Measurements from ENCODE around the gene RPS10.
A peak's percentile ranks its signal among the peaks of the same experiment; 100 is the strongest.
"Not testable (repeated sequence)": the region's sequence is repeated elsewhere in the genome, so short reads cannot be mapped to it uniquely, and the experiment has no call there.

The RPS10 gene

DNA sequence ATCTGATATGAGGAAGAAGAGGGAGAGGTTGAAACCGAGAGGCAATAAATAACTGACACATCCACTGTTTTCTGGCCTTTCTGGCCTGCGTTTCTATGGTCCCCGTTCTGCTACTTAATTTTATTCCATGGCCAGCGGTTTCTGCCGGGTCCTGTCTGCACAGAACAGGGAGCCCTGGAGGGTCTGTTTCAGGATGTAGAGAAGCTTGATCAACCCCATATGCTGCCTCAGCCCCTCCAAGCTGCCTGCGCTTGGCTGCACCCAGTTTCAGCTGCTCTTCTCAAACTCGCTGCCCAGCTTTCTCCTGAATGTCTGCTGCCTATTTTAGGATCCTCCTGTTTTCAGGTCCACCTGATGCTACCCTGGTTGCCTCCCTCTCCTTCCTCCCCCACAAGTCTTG, 21.5 kb upstream of the RPS10 start:
- no peak for DNase-seq

GRCh38 chr6:34445313-34445860, 19.5 kb upstream of the RPS10 start:
- DNase-seq: no peak

- no peak for DNase-seq
Observed at GRCh38 chr6:34441526-34441925, 15.7 kb upstream of the RPS10 start.

DNA sequence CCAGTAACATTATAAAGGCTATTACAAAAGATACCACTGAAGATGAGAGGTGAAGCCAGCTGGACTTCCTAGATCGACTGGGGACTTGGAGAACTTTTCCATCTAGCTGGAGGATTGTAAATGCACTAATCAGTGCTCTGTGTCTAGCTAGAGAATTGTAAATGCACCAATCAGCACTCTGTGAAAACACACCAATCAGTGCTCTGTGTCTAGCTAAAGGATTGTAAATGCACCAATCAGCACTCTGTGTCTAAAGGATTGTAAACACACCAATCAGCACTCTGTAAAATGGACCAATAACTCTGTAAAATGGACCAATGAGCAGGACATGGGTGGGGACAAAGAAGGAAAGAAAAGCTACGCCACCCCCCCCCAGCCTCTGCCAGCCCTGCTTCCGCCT, 13.6 kb upstream of the RPS10 start:
- no peak for DNase-seq

GRCh38 chr6:34438705-34439104, 12.8 kb upstream of the RPS10 start:
- no peak for DNase-seq

GRCh38 chr6:34437644-34437970, 11.7 kb upstream of the RPS10 start:
- no peak for DNase-seq

DNA sequence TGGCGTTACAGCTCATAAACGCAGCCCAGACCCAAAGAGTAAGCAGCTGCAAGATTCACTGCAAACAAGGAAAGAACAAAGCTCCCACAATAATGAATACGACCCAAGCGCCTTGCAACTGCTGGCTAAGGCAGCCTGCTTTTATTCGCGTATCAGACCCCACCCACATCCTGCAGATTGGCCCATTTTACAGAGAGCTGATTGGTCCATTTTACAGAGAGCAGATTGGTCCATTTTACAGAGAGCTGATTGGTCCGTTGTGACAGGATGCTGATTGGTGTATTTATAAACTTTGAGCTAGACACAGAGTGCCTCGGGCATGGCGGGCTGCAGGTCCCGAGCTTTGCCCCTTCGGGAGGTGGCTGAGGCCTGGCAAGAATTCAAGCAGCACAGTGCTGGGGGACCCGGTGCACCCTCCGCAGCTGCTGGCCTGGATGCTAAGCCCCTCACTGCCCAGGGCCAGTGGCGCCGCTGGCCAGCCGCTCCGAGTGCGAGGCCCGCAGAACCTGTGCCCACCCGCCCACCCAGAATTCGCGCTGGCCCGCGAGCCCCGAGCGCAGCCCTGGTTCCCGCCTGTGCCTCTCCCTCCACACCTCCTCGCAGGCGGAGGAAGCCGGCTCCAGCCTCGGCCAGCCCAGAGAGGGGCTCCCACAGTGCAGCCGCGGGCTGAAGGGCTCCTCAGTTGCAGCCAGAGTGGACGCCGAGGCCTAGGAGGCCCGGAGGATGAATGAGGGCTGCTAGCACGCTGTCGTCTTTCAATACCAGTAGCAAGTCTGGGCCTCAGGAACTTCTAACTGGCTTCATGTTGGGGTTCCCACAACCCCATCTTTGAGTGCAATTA, 11.2 kb upstream of the RPS10 start:
- DNase-seq: no peak

DNA sequence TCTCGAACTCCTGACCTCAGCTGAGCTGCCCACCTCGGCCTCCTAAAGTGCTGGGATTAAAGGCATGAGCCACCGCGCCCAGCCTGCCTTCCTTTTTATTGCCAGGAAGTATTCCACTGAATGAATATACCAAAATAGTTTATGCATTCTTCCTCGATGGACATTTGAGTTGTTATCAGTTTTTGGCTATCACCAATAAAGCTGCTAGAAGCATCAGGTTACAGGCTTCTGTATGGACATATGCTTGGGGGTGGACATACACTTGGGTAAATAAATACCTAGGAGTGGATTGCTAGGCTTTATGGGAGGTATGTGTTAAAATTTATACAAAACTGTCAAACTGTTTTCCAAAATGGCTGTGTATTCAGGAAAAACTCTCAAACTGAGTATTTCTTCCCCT, 10.0 kb upstream of the RPS10 start:
- no peak for DNase-seq

GRCh38 chr6:34425132-34425497, 754 bp downstream of the RPS10 start:
- no peak for DNase-seq

- DNase-seq: no peak
Observed at GRCh38 chr6:34424200-34425131, 1.4 kb downstream of the RPS10 start.

- DNase-seq: no peak
Observed at GRCh38 chr6:34423254-34423653, 2.6 kb downstream of the RPS10 start.

GRCh38 chr6:34418367-34418766, 7.5 kb downstream of the RPS10 start:
- DNase-seq: no peak

- no peak for DNase-seq
Observed at GRCh38 chr6:34416877-34417371, 8.9 kb downstream of the RPS10 start.

DNA sequence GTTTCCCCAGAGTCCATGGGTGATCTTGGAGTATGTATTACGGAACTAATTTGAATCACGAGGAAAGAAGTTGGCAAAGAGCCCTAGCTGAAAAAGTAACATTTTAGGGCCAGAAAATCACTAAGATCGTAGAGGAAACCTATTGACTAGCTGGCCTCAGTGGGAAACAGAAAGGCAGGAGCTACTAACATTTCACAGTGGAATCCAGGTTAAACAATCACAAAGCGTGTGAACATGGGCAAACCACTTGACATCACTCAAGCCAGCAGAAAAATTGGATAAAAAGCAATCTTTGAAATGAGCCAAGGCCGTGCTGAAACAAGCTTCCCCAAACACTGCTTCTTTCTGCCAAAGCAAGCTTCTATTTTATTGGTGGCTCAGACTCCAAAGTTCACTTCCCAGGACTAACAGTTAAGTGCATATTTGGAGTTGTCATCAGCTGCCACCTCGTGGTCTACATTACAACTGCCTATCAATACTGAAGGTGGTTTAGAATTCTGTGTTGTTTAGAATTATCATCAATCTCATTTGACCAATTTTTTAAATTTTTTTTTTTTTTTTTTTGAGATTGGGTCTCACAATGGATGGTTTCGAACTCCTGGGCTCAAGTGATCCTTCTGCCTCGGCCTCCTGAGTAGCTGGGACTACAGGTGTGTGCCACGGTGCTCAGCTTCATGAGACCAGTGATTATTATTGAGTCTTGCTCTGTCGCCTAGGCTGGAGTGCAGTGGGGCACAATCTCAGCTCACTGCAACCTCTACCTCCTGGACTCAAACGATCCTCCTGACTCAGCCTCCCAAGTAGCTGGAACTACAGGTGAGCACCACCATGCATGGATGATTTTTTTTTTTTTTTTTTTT, 10.6 kb downstream of the RPS10 start:
- peak; percentile 82 for DNase-seq

DNA sequence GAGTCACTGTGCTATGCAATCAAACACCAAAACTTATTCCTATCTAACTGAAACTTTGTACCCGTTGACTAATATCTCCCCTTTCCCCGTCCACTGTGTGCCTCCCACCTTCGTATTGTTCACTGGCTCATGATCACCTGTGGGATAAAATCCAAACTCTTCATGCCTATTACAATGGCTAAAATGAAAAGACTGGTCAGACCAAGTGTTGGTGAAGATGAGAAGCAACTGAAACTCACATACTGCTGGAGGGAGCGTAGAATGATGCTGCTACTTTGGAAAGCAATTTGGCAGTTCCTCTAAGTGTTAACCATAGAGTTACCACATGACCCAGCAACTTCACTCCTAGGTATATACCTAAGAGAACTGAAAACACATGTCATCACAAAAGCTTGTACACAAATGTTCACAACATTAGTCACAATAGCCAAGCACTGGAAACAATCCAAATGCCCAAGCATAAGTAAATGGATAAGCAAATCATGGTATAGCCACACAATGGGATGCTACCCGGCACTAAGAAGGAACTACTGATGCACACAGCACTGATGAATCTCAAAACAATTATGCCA, 13.1 kb downstream of the RPS10 start:
- no peak for DNase-seq

- DNase-seq: peak; percentile 84
Observed at GRCh38 chr6:34412016-34412415, 13.9 kb downstream of the RPS10 start.

GRCh38 chr6:34407915-34408314, 18.0 kb downstream of the RPS10 start:
- DNase-seq: not testable (repeated sequence)

GRCh38 chr6:34396518-34396917, 29.4 kb downstream of the RPS10 start:
- no peak for DNase-seq

DNA sequence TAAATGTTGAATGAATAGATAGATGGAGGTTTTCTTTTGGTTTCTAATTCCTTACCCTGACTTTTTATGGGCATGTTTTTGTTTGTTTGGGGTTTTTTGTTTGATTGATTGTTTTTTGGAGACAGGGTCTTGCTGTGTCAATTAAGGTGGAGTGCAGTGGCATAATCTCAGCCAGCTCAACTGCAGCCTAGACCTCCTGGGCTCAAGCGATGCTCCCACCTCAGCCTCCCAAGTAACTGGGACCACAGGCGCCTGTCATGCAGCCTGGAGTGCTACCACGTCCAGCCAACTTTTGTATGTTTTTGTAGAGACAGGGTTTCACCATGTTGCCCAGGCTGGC, 31.9 kb downstream of the RPS10 start:
- DNase-seq: no peak

DNA sequence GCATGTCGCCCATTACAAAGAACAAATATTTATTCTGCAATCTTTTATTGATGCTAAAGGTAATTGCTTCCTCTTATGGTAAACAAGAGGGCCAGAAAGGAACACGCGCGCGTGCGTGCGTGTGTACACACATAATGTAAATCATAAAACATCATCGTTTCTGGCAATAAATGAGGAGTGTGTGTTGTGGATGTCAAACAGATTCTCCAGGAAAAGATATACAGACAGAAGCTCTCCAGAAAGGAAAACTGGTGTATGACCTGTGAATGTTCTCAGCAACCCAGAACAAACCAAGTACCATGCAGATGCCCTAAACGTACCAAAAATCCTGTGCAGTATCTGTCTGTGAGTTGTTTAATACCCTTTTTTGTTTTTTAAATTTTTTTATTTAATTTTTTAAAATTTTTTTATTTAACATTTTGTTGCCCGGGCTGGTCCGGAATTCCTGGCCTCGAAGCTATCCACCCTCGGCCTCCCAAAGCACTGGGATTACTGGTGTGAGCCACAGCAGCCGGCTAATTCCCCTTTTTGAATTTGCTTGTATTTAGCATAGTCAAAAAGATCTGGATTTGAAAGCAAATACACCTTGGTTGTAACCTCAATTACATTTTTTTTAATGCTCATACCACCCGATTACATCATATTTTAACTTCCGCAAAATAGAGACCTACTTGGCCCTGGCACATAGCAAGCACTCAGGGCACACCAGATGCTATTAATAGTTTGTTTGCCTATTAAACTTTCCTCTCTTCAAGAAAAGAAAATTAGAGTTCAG, 32.5 kb downstream of the RPS10 start:
- DNase-seq: no peak

GRCh38 chr6:34392497-34393190, 33.2 kb downstream of the RPS10 start, which contains the start of gene NUDT3:
NUDT3 (minus strand) TSS chr6:34392669; CDS start chr6:34392362, 307 bp downstream.
- peak; percentile 96 for DNase-seq
